Measurements from ENCODE around the gene HPCAL1. TPM values are rescaled to one million over a fixed set of nuclear protein-coding genes. Genes with fewer than 3 reads are reported as not detected.
"Not testable (repeated sequence)": the region's sequence is repeated elsewhere in the genome, so short reads cannot be mapped to it uniquely, and the experiment has no call there.

Gene HPCAL1
- total RNA-seq, 6 experiments from 2014 or later: 36.3 to 60.3 (median 57.2) TPM

DNA sequence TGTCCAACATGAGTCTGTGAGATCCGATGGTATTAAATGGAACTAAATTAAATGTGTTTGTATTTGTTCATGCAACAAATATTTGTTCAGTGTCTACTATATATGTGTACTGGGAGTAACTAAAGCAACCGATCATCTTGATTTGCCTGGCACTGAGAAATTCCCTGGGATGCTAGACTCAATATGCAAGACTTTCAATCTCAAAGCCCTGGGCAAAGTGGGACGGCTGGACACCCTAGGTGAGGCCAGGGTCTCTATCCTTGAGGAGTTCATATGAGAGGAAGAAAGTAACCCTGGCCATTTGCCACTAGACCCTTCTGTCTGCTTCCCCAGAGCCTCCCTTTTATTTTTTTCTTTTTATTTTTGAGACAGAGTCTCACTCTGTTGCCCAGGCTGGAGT, 44.0 kb upstream of the HPCAL1 start:
- Mint-ChIP-seq H3K4me3 (no peak overlapping the region), H3K9me3 (no peaks in the 10 kb centered on the region), H3K27me3 (ENCODE audit: insufficient read depth) (peaks cover 25% of the 10 kb centered on the region), H3K4me1 (ENCODE audit: low read depth) (peaks cover 8% of the 10 kb centered on the region; the same call in 1 of the 2 replicates), H3K36me3 (ENCODE audit: low read depth) (no peaks in the 10 kb centered on the region), H3K27ac (no peak overlapping the region)
- no peak for DNase-seq
- TF ChIP-seq, protein P1, sequence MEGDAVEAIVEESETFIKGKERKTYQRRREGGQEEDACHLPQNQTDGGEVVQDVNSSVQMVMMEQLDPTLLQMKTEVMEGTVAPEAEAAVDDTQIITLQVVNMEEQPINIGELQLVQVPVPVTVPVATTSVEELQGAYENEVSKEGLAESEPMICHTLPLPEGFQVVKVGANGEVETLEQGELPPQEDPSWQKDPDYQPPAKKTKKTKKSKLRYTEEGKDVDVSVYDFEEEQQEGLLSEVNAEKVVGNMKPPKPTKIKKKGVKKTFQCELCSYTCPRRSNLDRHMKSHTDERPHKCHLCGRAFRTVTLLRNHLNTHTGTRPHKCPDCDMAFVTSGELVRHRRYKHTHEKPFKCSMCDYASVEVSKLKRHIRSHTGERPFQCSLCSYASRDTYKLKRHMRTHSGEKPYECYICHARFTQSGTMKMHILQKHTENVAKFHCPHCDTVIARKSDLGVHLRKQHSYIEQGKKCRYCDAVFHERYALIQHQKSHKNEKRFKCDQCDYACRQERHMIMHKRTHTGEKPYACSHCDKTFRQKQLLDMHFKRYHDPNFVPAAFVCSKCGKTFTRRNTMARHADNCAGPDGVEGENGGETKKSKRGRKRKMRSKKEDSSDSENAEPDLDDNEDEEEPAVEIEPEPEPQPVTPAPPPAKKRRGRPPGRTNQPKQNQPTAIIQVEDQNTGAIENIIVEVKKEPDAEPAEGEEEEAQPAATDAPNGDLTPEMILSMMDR (IDR thresholded peaks at IDR 0.05): no peak

DNA sequence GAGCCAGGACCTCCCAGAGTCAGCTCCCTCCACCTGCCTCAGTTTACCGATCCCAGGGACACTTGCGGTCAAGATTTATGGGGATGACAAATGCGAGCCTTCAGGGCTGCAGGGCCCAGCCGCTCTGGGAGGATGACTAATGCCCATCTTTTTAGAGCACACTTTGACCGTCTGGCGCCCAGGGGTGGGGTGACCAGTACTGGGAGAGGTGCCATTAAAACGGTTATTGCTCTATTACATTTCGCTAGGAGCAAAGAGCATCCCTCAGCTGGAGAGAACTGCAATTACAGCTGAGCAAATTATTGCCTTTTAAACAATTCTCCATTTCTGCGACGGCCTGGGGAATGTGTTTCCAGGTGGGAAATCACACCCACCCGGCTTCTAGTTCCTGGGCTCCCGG, 42.6 kb upstream of the HPCAL1 start:
- H3K9me3 Mint-ChIP-seq: no peaks in the 10 kb centered on the region
- peaks cover 33% of the 10 kb centered on the region for H3K27me3 Mint-ChIP-seq (ENCODE audit: insufficient read depth)
- H3K27ac Mint-ChIP-seq: no peak overlapping the region
- TF ChIP-seq, protein P1 (IDR thresholded peaks at IDR 0.05): peak; percentile 30; the same call in 1 of the 2 replicates
- DNase-seq: no peak
- no peaks in the 10 kb centered on the region for H3K36me3 Mint-ChIP-seq (ENCODE audit: low read depth)
- peaks cover 8% of the 10 kb centered on the region; the same call in 1 of the 2 replicates for H3K4me1 Mint-ChIP-seq (ENCODE audit: low read depth)
- no peak overlapping the region for H3K4me3 Mint-ChIP-seq

- not testable (repeated sequence) for H3K4me3 Mint-ChIP-seq; DNase-seq; H3K9me3 Mint-ChIP-seq; H3K36me3 Mint-ChIP-seq (ENCODE audit: low read depth); H3K27ac Mint-ChIP-seq
- Mint-ChIP-seq H3K27me3 (ENCODE audit: insufficient read depth) (peaks cover 31% of the 10 kb centered on the region), H3K4me1 (ENCODE audit: low read depth) (peaks cover 17% of the 10 kb centered on the region)
Observed at GRCh38 chr2:10263526-10263925, 39.2 kb upstream of the HPCAL1 start.

- DNase-seq: no peak
- H3K36me3 Mint-ChIP-seq (ENCODE audit: low read depth): no peaks in the 10 kb centered on the region
- H3K27ac Mint-ChIP-seq: no peak overlapping the region
- no peaks in the 10 kb centered on the region for H3K9me3 Mint-ChIP-seq
- TF ChIP-seq, protein P1 (IDR thresholded peaks at IDR 0.05): no peak
- peaks cover 26% of the 10 kb centered on the region for H3K27me3 Mint-ChIP-seq (ENCODE audit: insufficient read depth)
- H3K4me3 Mint-ChIP-seq: no peak overlapping the region
- peaks cover 17% of the 10 kb centered on the region for H3K4me1 Mint-ChIP-seq (ENCODE audit: low read depth)
Observed at GRCh38 chr2:10264506-10265328, 38.0 kb upstream of the HPCAL1 start.

DNA sequence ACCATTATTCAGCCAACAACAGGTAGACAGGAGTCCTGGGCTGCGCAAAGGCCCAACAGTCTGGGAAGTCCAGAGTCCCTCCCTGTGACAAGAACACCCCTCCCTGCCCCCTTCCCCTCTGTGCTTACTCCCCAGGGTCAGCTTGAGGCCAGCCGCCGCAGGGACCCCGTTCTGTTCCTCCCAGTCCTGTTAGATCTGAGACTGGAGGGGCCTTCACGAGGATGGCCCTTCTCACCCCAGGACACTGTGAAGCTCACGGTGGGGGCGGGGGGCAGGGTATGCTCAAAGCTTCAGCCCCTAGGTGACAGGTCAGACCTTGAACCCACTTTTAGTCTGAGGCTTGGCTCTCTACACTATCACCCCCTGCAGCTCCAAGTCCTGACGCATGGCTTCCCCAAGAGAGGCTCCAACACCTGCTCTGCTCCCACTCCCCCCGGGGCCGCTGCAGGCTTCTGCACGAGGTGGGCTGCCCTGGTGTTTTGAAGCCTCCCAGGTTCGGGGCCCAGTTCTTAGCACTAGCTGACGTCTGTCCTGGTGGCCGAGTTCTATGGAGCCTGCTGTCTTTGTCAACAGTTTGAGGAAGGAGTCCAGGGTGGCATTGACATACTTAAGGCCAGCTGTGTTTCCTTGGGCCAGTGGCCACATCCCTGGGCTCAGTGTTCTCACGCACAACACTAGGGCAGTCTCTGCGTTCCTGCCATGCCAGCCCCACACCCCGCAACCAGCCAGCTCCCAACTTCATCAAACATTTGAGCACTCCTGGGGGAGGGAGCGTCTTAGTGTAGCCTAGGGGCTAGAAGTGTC, 37.2 kb upstream of the HPCAL1 start:
- no peak overlapping the region for H3K27ac Mint-ChIP-seq
- no peaks in the 10 kb centered on the region for H3K36me3 Mint-ChIP-seq (ENCODE audit: low read depth)
- no peak overlapping the region for H3K4me3 Mint-ChIP-seq
- peaks cover 15% of the 10 kb centered on the region for H3K4me1 Mint-ChIP-seq (ENCODE audit: low read depth)
- DNase-seq: no peak
- peaks cover 24% of the 10 kb centered on the region for H3K27me3 Mint-ChIP-seq (ENCODE audit: insufficient read depth)
- TF ChIP-seq, protein P1 (IDR thresholded peaks at IDR 0.05): no peak
- H3K9me3 Mint-ChIP-seq: no peaks in the 10 kb centered on the region
